OCI-LY7 (cell line): ENCODE data around the gene ISY1. TPM values are rescaled to one million over a fixed set of nuclear protein-coding genes. Genes with fewer than 3 reads are reported as not detected.
"Not testable (repeated sequence)": the region's sequence is repeated elsewhere in the genome, so short reads cannot be mapped to it uniquely, and the experiment has no call there.

Experiments
- BruUV-seq: library from RNA; stranded (reverse); fragments of 400-500 nt; replicated peaks from 2 replicates; lab custom pipeline; 2021; lab: Mats Ljungman, UMichigan
- CTCF ChIA-PET: fragments of 300-600 bp; sonication (Branson Sonifier 250); formaldehyde crosslinking; loops from one replicate; lab custom pipeline; 2022; ENCODE audit warnings: antibody characterized with exemption; ENCODE audit not compliant: unreplicated experiment; lab: Charles Lee
- POLR2A ChIA-PET: fragments of 300-600 bp; sonication (Branson Sonifier 250); formaldehyde crosslinking; loops from one replicate; lab custom pipeline; 2022; ENCODE audit warnings: antibody characterized with exemption; lab: Charles Lee
- DNase-seq: peaks from one replicate; pipeline ENCODE4 v3.0.0-alpha.2; 2015; ENCODE audit warnings: low spot score
- H2AFZ ChIP-seq: fragments of 200-600 bp; sonication (generic), shearing (Covaris generic); 2 replicates; pipeline ENCODE4 v1.6.1; 2014; ENCODE audit warnings: mild to moderate bottlenecking, antibody characterized with exemption, low read length, moderate library complexity
- H3K27ac ChIP-seq: fragments of 200-600 bp; sonication (generic); 2 replicates; pipeline ENCODE4 v1.5.1; 2014; ENCODE audit warnings: mixed run types, low read depth, mild to moderate bottlenecking, moderate library complexity, low read length, inconsistent platforms; ENCODE audit not compliant: poor library complexity, severe bottlenecking
- H3K36me3 ChIP-seq: fragments of 200-600 bp; sonication (generic); 2 replicates; pipeline ENCODE4 v1.6.1; 2014; ENCODE audit warnings: mild to moderate bottlenecking, antibody characterized with exemption, low read length, moderate library complexity, mixed read lengths; ENCODE audit not compliant: insufficient read depth
- H3K4me1 ChIP-seq: fragments of 200-600 bp; sonication (generic); 2 replicates; pipeline ENCODE4 v1.5.1; 2014; ENCODE audit warnings: mild to moderate bottlenecking, low read length; ENCODE audit not compliant: insufficient read depth, poor library complexity, severe bottlenecking
- H3K4me2 ChIP-seq: fragments of 200-600 bp; sonication (generic); 2 replicates; pipeline ENCODE4 v1.6.1; 2014; ENCODE audit warnings: mild to moderate bottlenecking, low read length
- H3K4me3 ChIP-seq: fragments of 200-600 bp; sonication (generic); 2 replicates; pipeline ENCODE4 v1.5.1; 2014; ENCODE audit warnings: mild to moderate bottlenecking, low read depth, low read length; ENCODE audit not compliant: poor library complexity, severe bottlenecking
- H3K79me2 ChIP-seq: fragments of 200-600 bp; sonication (generic); 2 replicates; pipeline ENCODE4 v1.6.1; 2016; ENCODE audit warnings: low read depth, mild to moderate bottlenecking, low read length, moderate library complexity, mixed read lengths; ENCODE audit not compliant: insufficient read depth
- H3K9me2 ChIP-seq: fragments of 200-600 bp; sonication (generic); 2 replicates; pipeline ENCODE4 v1.6.1; 2016; ENCODE audit warnings: mild to moderate bottlenecking, low read length, mixed read lengths; ENCODE audit not compliant: insufficient read depth
- H3K9me3 ChIP-seq: fragments of 200-600 bp; sonication (generic); 2 replicates; pipeline ENCODE4 v1.6.1; 2014; ENCODE audit warnings: mild to moderate bottlenecking, mixed run types, low read length, mixed read lengths
- H4K20me1 ChIP-seq: fragments of 200-600 bp; sonication (generic); 2 replicates; pipeline ENCODE4 v1.6.1; 2014; ENCODE audit warnings: mild to moderate bottlenecking, antibody characterized with exemption, low read length, moderate library complexity, mixed read lengths; ENCODE audit not compliant: insufficient read depth
- EZH2phosphoT487 ChIP-seq: fragments of 200-600 bp; sonication (generic); IDR thresholded peaks from 2 replicates; pipeline ENCODE4 v1.6.1; 2018; ENCODE audit warnings: low read depth, borderline replicate concordance, mild to moderate bottlenecking, mixed run types, antibody characterized with exemption, low read length, moderate library complexity, mixed read lengths
- intact Hi-C: fragments of 100-400 bp; cut with micrococcal nuclease; formaldehyde crosslinking; loops from one replicate; pipeline ENCODE4 v1.10.0; 2022; ENCODE audit not compliant: unreplicated experiment
- total RNA-seq, 2 experiments: library from RNA; depleted of rRNA in 1 of 2; stranded (reverse); fragments of >200 nt in 1 of 2; shearing (Covaris generic) in 1 of 2; gene quantifications; 2 replicates each; pipeline ENCODE4 v1.2.3, GENCODE V29; 2014 to 2022
- TF ChIP-seq, protein P1 (sequence below): fragments of 200-600 bp; sonication (generic); conservative IDR thresholded peaks from 2 replicates; pipeline ENCODE4 v1.5.1; 2014; ENCODE audit warnings: mild to moderate bottlenecking, antibody characterized with exemption, low read length, moderate library complexity, mixed read lengths

The ISY1 gene
- total RNA-seq, 2 experiments from 2014 or later, result 34.5 to 62.1 TPM

DNA sequence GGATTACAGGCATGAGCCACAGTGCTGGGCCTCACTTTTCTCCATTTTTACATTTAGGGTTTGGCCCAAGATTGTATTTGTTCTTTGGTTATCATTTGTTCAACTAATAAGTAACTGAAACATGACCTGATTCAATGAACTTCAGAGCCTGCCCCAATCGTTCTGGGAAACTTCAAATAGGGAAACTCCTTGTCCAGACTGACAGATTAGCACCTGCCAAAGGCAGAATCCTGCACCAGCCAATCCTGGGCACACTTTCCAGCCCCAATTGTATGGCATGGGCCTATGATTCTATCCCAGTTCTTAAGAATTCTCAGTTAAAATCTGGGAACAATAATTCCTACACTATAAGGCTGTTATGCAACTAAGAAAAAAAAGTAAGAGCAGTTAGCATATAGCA is 21.0 kb downstream of the ISY1 start:
- H2AFZ ChIP-seq, result no peak overlapping the region
- no peak for TF ChIP-seq EZH2phosphoT487
- TF ChIP-seq, protein P1, sequence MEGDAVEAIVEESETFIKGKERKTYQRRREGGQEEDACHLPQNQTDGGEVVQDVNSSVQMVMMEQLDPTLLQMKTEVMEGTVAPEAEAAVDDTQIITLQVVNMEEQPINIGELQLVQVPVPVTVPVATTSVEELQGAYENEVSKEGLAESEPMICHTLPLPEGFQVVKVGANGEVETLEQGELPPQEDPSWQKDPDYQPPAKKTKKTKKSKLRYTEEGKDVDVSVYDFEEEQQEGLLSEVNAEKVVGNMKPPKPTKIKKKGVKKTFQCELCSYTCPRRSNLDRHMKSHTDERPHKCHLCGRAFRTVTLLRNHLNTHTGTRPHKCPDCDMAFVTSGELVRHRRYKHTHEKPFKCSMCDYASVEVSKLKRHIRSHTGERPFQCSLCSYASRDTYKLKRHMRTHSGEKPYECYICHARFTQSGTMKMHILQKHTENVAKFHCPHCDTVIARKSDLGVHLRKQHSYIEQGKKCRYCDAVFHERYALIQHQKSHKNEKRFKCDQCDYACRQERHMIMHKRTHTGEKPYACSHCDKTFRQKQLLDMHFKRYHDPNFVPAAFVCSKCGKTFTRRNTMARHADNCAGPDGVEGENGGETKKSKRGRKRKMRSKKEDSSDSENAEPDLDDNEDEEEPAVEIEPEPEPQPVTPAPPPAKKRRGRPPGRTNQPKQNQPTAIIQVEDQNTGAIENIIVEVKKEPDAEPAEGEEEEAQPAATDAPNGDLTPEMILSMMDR, result no peak
- H3K9me2 ChIP-seq, result no peaks in the 10 kb centered on the region
- H3K36me3 ChIP-seq, result peaks cover 60% of the 10 kb centered on the region
- H3K4me1 ChIP-seq, result no peaks in the 10 kb centered on the region
- intact Hi-C loops, result no loop called here
- ChIA-PET CTCF (no interaction called here), POLR2A (interaction anchor here (0.6 to 1.3 kb wide), 2 partner anchors 16 to 18 kb away, joined by 3 read pairs; partner anchors contain the start of gene RAB43)
- no peak overlapping the region for H3K4me2 ChIP-seq
- DNase-seq, result no peak
- no peaks in the 10 kb centered on the region for H3K9me3 ChIP-seq
- no TSS peak for BruUV-seq
- no peaks in the 10 kb centered on the region for H4K20me1 ChIP-seq
- H3K4me3 ChIP-seq, result no peak overlapping the region
- H3K79me2 ChIP-seq, result no peaks in the 10 kb centered on the region
- H3K27ac ChIP-seq, result no peak overlapping the region

DNA sequence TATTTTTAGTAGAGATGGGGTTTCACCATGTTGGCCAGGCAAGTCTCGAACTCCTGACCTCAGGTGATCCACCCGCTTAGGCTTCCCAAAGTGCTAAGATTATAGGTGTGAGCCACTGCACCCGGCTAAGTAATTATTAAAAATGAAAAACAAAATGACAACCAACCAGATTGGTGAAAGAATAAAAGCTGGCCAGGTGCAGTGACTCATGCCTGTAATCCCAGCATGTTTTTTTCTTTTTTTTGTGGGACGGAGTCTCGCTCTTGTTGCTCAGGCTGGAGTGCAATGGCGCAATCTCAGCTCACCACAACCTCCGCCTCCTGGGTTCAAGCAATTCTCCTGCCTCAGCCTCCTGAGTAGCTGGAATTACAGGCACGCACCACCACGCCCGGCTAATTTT is 24.6 kb downstream of the ISY1 start:
- intact Hi-C loops, result not testable (repeated sequence)

DNA sequence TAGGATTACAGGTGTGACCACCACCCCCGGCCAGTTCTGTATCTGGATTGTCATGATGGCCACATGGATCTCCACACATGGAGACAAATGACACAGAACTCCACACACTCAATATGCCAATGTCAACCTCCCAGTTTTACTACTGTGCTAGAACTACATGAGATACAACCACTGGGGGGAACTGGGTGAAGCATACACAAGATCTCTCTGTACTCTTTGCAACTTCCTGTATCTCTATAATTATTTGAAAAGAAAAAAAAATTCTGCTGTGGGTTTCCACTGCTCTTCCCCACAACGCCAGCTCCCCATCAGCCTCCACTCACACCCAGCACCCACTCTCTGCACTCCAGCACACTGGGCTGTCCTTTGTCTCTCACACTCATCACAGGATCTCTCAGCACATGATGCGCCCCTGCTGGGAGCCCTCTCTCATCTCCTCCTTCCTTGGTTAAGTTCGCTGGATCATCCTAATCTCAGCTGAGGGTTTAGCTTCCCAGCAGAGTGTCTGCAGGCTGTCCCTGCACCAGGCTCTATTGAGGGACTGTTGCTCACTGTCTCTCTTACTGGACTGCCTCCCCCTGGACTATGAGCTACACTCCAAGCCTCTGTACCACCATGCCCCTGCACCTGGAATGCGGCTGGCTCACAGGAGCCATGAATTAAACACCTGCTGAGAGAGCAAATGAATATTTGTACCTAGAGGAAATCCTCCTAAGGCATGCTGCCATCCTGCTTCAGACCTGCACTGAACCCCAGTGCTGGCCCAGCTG is 28.6 kb downstream of the ISY1 start:
- H3K9me3 ChIP-seq, result no peaks in the 10 kb centered on the region
- intact Hi-C loops, result no loop called here
- no peak for DNase-seq
- POLR2A ChIA-PET, result interaction anchor here (1.6 kb wide), 1 partner anchor 11 kb away, joined by 4 read pairs; the partner anchor contains the start of gene RAB43
- H3K4me1 ChIP-seq, result no peaks in the 10 kb centered on the region
- no peak overlapping the region for H3K27ac ChIP-seq
- H3K4me3 ChIP-seq, result no peak overlapping the region
- H2AFZ ChIP-seq, result no peak overlapping the region
- H3K79me2 ChIP-seq, result no peaks in the 10 kb centered on the region
- H3K4me2 ChIP-seq, result no peak overlapping the region
- BruUV-seq, result no TSS peak
- peaks cover 75% of the 10 kb centered on the region for H3K36me3 ChIP-seq
- no peaks in the 10 kb centered on the region for H4K20me1 ChIP-seq
- CTCF ChIA-PET, result no interaction called here
- no peaks in the 10 kb centered on the region for H3K9me2 ChIP-seq
- TF ChIP-seq, protein P1, result no peak
- no peak for TF ChIP-seq EZH2phosphoT487

More for the DNA sequence above, 24.6 kb downstream of the ISY1 start:
- H4K20me1 ChIP-seq, H3K4me3 ChIP-seq, H3K79me2 ChIP-seq, H3K9me2 ChIP-seq, H2AFZ ChIP-seq, H3K4me1 ChIP-seq, BruUV-seq, H3K4me2 ChIP-seq, H3K27ac ChIP-seq, DNase-seq, H3K9me3 ChIP-seq: not testable (repeated sequence)
- CTCF ChIA-PET, result interaction anchor here (0.8 kb wide), 1 partner anchor 13 kb away, joined by 3 read pairs; no protein-coding TSS in a partner anchor
- POLR2A ChIA-PET, result interaction anchor here (0.7 to 1.3 kb wide), 5 partner anchors 11 to 639 kb away, joined by 3 to 7 read pairs (median 5); partner anchors contain the start of gene RAB43
- H3K36me3 ChIP-seq, result peaks cover 77% of the 10 kb centered on the region
